Fibroblast of villous mesenchyme (primary cell): ENCODE results near the gene SLC1A2. TPM values are rescaled to one million over a fixed set of nuclear protein-coding genes. Genes with fewer than 3 reads are reported as not detected.
"Not testable (repeated sequence)": the region's sequence is repeated elsewhere in the genome, so short reads cannot be mapped to it uniquely, and the experiment has no call there.

Experiments used
- DNase-seq: peaks from one replicate; pipeline ENCODE4 v3.0.0-alpha.2; 2010; ENCODE audit warnings: low read depth
- H3K4me3 ChIP-seq: 2 replicates; pipeline ENCODE4 v1.5.1; 2011; ENCODE audit warnings: low read depth, mild to moderate bottlenecking, low read length
- total RNA-seq: library from RNA; depleted of rRNA; stranded (reverse); fragments of >200 nt; gene quantifications from 2 replicates; pipeline ENCODE4 v1.2.3, GENCODE V29; 2012
- TF ChIP-seq, protein P1 (sequence below): IDR thresholded peaks from 2 replicates; pipeline ENCODE4 v1.5.1; 2012; ENCODE audit warnings: low read depth, mild to moderate bottlenecking, low read length; ENCODE audit not compliant: insufficient read depth

Gene SLC1A2
- total RNA-seq, 1 donor, result 23.7 TPM

DNA sequence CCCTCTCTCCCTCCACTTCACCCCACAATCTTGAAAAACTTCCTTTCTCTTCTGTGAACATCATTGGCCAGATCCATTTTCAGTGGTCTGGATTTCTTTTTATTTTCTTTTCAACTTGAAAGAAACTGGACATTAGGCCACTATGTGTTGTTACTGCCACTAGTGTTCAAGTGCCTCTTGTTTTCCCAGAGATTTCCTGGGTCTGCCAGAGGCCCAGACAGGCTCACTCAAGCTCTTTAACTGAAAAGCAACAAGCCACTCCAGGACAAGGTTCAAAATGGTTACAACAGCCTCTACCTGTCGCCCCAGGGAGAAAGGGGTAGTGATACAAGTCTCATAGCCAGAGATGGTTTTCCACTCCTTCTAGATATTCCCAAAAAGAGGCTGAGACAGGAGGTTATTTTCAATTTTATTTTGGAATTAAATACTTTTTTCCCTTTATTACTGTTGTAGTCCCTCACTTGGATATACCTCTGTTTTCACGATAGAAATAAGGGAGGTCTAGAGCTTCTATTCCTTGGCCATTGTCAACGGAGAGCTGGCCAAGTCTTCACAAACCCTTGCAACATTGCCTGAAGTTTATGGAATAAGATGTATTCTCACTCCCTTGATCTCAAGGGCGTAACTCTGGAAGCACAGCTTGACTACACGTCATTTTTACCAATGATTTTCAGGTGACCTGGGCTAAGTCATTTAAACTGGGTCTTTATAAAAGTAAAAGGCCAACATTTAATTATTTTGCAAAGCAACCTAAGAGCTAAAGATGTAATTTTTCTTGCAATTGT is 188.1 kb downstream of the SLC1A2 start:
- no peak for DNase-seq
- no peak overlapping the region for H3K4me3 ChIP-seq
- TF ChIP-seq, protein P1, sequence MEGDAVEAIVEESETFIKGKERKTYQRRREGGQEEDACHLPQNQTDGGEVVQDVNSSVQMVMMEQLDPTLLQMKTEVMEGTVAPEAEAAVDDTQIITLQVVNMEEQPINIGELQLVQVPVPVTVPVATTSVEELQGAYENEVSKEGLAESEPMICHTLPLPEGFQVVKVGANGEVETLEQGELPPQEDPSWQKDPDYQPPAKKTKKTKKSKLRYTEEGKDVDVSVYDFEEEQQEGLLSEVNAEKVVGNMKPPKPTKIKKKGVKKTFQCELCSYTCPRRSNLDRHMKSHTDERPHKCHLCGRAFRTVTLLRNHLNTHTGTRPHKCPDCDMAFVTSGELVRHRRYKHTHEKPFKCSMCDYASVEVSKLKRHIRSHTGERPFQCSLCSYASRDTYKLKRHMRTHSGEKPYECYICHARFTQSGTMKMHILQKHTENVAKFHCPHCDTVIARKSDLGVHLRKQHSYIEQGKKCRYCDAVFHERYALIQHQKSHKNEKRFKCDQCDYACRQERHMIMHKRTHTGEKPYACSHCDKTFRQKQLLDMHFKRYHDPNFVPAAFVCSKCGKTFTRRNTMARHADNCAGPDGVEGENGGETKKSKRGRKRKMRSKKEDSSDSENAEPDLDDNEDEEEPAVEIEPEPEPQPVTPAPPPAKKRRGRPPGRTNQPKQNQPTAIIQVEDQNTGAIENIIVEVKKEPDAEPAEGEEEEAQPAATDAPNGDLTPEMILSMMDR, result no peak

DNA sequence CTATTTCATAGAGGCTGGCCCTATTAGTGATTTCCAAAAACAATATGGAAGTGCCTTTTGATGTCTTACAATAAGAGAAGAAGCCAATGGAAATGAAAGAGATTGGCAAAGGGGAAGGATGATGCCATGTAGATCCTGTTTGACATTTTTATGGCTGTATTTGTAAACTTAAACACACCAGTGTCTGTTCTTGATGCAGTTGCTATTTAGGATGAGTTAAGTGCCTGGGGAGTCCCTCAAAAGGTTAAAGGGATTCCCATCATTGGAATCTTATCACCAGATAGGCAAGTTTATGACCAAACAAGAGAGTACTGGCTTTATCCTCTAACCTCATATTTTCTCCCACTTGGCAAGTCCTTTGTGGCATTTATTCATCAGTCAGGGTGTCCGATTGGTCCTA is 189.0 kb downstream of the SLC1A2 start:
- H3K4me3 ChIP-seq, result no peak overlapping the region
- no peak for DNase-seq
- TF ChIP-seq, protein P1, result no peak

DNA sequence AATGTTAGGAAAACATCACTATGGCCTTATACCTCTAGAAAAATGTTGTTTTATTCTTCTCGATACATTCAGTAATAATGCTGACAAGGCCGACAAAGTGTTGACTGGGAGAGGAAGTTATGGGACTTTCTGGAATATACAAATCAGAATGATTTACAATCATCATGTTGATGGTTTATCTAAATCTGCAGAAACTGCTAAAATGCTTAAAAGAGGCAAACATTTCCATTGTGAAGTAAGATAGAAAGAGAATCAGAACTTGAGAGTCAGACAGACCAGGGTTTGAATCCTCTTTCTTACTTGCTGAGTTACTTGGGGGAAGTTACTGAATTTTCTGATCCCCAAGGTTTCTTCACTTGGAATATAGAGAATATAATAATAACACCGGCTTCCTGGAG is 191.0 kb downstream of the SLC1A2 start:
- H3K4me3 ChIP-seq, result no peak overlapping the region
- TF ChIP-seq, protein P1, result no peak
- DNase-seq, result no peak

DNA sequence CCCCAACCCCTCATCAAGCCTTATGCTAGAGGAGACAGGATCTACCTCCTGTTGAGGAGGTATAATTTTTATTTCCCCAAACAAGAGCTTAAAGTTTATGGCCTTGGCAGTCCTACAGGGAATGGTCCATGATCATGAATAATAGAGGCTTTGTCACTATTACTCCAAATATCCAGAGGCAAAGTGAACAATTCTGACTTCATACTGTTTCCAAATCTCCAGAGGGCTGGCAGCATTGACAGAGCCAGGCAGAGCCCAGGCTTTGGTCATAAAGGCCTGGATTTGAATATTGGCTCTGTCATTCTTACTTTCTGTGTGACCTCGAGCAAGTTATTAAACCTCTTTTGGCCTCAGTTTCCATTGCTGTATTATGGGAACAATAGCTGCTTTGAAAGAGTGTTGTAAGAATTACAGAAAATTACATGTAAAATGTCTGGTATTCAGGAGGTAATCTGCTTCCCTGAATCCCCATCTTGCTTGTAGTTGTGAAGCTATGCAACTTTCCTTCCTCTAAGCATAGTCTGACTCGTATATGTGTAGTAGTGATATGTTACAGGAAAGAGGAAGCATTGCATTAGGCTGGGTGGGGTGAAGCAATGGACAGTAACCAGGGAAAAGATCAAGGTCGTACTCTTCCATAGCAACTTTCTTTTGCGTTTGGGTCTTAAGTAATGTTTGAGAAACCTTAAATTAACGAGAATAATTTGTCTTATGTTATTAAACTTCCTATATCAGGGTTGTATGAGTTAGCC is 191.6 kb downstream of the SLC1A2 start:
- DNase-seq, result peak; percentile 63
- H3K4me3 ChIP-seq, result no peak overlapping the region
- TF ChIP-seq, protein P1, result no peak

DNA sequence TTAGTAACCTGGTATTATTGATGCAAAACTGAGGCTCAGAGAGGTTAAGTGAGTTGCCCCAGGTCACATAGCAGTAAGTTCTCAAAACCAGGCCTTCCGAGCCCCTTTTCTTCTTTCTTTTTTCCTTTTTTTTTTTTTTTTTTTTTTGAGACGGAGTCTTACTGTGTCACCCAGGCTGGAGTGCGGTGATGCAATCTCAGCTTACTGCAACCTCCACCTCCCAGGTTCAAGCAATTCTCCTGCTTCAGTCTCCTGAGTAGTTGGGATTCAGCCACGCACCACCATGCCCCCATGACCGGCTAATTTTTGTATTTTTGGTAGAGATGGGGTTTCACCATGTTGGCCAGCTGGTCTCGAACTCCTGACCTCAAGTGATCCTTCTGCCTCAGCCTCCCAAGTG is 192.6 kb downstream of the SLC1A2 start:
- not testable (repeated sequence) for DNase-seq, H3K4me3 ChIP-seq

DNA sequence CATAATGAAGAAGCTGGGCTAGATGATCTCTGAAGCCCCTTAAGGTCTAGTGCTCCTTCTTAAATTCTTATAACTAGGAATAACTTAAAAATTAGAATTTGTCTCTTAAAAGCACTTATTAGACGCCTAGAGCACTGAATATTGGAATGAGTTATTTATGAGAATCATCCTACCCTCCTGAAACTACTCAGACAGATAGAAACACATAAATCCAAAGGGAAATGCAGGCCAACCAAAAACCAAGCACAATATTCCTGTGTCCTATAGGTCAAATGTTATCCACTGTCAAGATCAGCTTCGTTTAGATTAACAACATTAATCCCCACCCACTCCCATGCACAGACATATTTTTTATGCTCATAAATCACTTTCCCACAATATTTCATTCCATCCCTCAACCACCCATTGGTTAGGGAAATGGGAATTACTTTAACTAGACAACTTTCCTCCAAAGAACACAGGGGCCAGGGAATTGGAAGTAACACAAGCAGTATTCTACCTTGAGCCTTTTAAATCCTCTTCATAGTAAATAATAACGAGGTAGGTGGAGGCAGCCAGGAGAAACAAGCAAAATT is 193.3 kb downstream of the SLC1A2 start:
- H3K4me3 ChIP-seq, result no peak overlapping the region
- TF ChIP-seq, protein P1, result no peak
- DNase-seq, result no peak

DNA sequence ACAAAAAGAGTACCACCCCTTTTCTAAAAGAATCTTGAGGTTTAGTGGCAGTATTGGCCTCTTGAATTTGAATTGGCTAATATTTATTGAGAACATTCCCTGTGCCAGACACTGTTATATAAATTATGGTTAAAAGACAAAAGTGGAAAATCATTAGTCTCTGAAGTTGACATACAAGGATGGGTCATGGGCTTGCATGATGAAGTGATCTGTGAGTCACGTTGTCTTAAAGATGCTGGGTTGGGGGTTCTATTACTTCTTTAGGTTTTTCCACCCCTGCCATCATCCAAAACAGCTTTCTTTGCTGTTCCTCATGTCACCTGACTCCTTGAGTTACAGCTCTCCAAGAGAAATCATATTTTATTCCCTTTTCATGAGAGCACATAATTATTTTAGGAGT is 195.4 kb downstream of the SLC1A2 start:
- DNase-seq, result no peak
- no peak overlapping the region for H3K4me3 ChIP-seq
- TF ChIP-seq, protein P1, result no peak
